ENCODE results near the gene IGFL1. TPM values are rescaled to one million over a fixed set of nuclear protein-coding genes. Genes with fewer than 3 reads are reported as not detected.
"Not testable (repeated sequence)": the region's sequence is repeated elsewhere in the genome, so short reads cannot be mapped to it uniquely, and the experiment has no call there.

The IGFL1 gene
- polyA plus RNA-seq, 2 of the 4 experiments (the other 2 are of a cell fraction) = 0.88 to 1.9 TPM

- TF ChIP-seq MAX (IDR thresholded peaks at IDR 0.05) = peak; percentile 57; the same call in 1 of the 2 replicates
- peak; percentile 51; the same call in 1 of the 2 replicates for TF ChIP-seq GATA3 (IDR thresholded peaks at IDR 0.05; ENCODE audit: borderline replicate concordance)
Observed at GRCh38 chr19:46211201-46211881, 18.2 kb upstream of the IGFL1 start (continued).

- peak overlapping the region; percentile 71 to 80 for H3K27ac ChIP-seq
- POLR2A ChIA-PET; H3K4me3 ChIP-seq; FAIRE-seq; H3K9me3 ChIP-seq; ATAC-seq; DNase-seq (ENCODE audit: low read depth in 1 of 2, low spot score in 1 of 2): not testable (repeated sequence)
- WGBS (ENCODE audit: missing lambda C conversion rate) = 92% methylated on average over 5 of the region's 5 CpGs
- H3K4me1 ChIP-seq = peaks cover 65% of the 10 kb centered on the region
- peak overlapping the region; percentile 79; the same call in 2 of the 3 replicates for H3K4me2 ChIP-seq
- CTCF ChIA-PET = interaction anchor here (0.7 to 9.2 kb wide), 8 partner anchors 10 to 184 kb away, joined by 3 to 63 read pairs (median 6); no protein-coding TSS in a partner anchor
Observed at GRCh38 chr19:46212592-46212991, 16.9 kb upstream of the IGFL1 start.

- Histone ChIP-seq H3K4me2 (peak overlapping the region; percentile 79; the same call in 2 of the 3 replicates), H3K9me3 (no peaks in the 10 kb centered on the region), H3K4me1 (peaks cover 65% of the 10 kb centered on the region), H3K4me3 (no peak overlapping the region), H3K27ac (peak overlapping the region; percentile 71 to 80)
- ATAC-seq (peak; percentile 17 to 40; a peak in 4 of 6 replicates), FAIRE-seq (no peak), DNase-seq (ENCODE audit: low read depth in 1 of 2, low spot score in 1 of 2) (peak in 1 of 2 experiments; percentile 50)
- WGBS (ENCODE audit: missing lambda C conversion rate) = 75% methylated on average over 11 of the region's 11 CpGs
- POLR2A ChIA-PET = no interaction called here
- CTCF ChIA-PET = interaction anchor here (0.7 to 9.2 kb wide), 7 partner anchors 9 to 135 kb away, joined by 3 to 63 read pairs (median 8); no protein-coding TSS in a partner anchor
- TF ChIP-seq FOSL2 (IDR thresholded peaks at IDR 0.05) (no peak), FOSL2 (CRISPR knock-in tag; IDR thresholded peaks at IDR 0.05) (peak; percentile 2; the same call in 1 of the 2 replicates), SREBF2 (IDR thresholded peaks at IDR 0.05) (no peak)
Observed at GRCh38 chr19:46213156-46213555, 16.4 kb upstream of the IGFL1 start.

GRCh38 chr19:46213806-46214205 is 15.7 kb upstream of the IGFL1 start:
- ATAC-seq (no peak), DNase-seq (ENCODE audit: low read depth in 1 of 2, low spot score in 1 of 2) (no peak), FAIRE-seq (no peak)
- CTCF ChIA-PET = interaction anchor here (1.4 to 9.2 kb wide), 5 partner anchors 8 to 136 kb away, joined by 5 to 63 read pairs (median 13); no protein-coding TSS in a partner anchor
- 94% methylated on average over 19 of the region's 19 CpGs for WGBS (ENCODE audit: missing lambda C conversion rate)
- peaks cover 59% of the 10 kb centered on the region for H3K4me1 ChIP-seq
- peak overlapping the region in 1 of 2 experiments; percentile 80; a peak in 4 of 6 replicates for H3K27ac ChIP-seq
- TF ChIP-seq ZFP36 (IDR thresholded peaks at IDR 0.05; ENCODE audit: borderline replicate concordance, partially characterized antibody) (no peak), CBX8 (IDR thresholded peaks at IDR 0.05) (no peak), SREBF2 (IDR thresholded peaks at IDR 0.05) (no peak), RFX5 (IDR thresholded peaks at IDR 0.05) (no peak), FOSL2 (IDR thresholded peaks at IDR 0.05) (no peak), FOSL2 (CRISPR knock-in tag; IDR thresholded peaks at IDR 0.05) (no peak), HOXB13 (CRISPR knock-in tag; IDR thresholded peaks at IDR 0.05; ENCODE audit: low read depth) (no peak)
- no peak overlapping the region for H3K4me2 ChIP-seq
- POLR2A ChIA-PET = no interaction called here
- H3K4me3 ChIP-seq = no peak overlapping the region
- no peaks in the 10 kb centered on the region for H3K9me3 ChIP-seq

GRCh38 chr19:46216612-46217011 is 12.9 kb upstream of the IGFL1 start:
- POLR2A ChIA-PET = no interaction called here
- CTCF ChIA-PET = no interaction called here
- Histone ChIP-seq H3K4me1 (peaks cover 41% of the 10 kb centered on the region), H3K4me3 (no peak overlapping the region), H3K4me2 (no peak overlapping the region), H3K9me3 (no peaks in the 10 kb centered on the region), H3K27ac (peak overlapping the region in 1 of 2 experiments; percentile 28; a peak in 1 of 6 replicates)
- FAIRE-seq (no peak), DNase-seq (ENCODE audit: low read depth in 1 of 2, low spot score in 1 of 2) (no peak), ATAC-seq (no peak)
- WGBS (ENCODE audit: missing lambda C conversion rate) = 59% methylated on average over 4 of the region's 4 CpGs
- TF ChIP-seq USF2 (IDR thresholded peaks at IDR 0.05) (no peak), RFX5 (IDR thresholded peaks at IDR 0.05) (no peak), FOXS1 (CRISPR knock-in tag; IDR thresholded peaks at IDR 0.05) (no peak), NFE2L2 (conservative IDR thresholded peaks at IDR 0.05; ENCODE audit: low read length) (no peak)

GRCh38 chr19:46217476-46217875 is 12.1 kb upstream of the IGFL1 start:
- 34% methylated on average over 9 of the region's 9 CpGs for WGBS (ENCODE audit: missing lambda C conversion rate)
- CTCF ChIA-PET = interaction anchor here (0.6 to 7.0 kb wide), 4 partner anchors 9 to 189 kb away, joined by 3 to 80 read pairs (median 4); no protein-coding TSS in a partner anchor
- no peak for FAIRE-seq

More at GRCh38 chr19:46217476-46217875, 12.1 kb upstream of the IGFL1 start:
- TF ChIP-seq EHMT2 (IDR thresholded peaks at IDR 0.05; ENCODE audit: low read depth) (no peak), ZNF302 (CRISPR knock-in tag; IDR thresholded peaks at IDR 0.05) (no peak), FOSL2 (IDR thresholded peaks at IDR 0.05) (no peak), FOSL2 (CRISPR knock-in tag; IDR thresholded peaks at IDR 0.05) (peak; percentile 28; the same call in 1 of the 2 replicates)
- Histone ChIP-seq H3K4me2 (peak overlapping the region; percentile 32), H3K27ac (peak overlapping the region in 1 of 2 experiments; percentile 28; a peak in 1 of 6 replicates), H3K9me3 (no peaks in the 10 kb centered on the region), H3K4me1 (peaks cover 38% of the 10 kb centered on the region), H3K4me3 (no peak overlapping the region)
- POLR2A ChIA-PET = no interaction called here
- ATAC-seq (no peak), DNase-seq (ENCODE audit: low read depth in 1 of 2, low spot score in 1 of 2) (no peak)

Data from A549 (cell line).